GM23338 (cell line): Measurements from ENCODE around the gene TRIB2. TPM values are rescaled to one million over a fixed set of nuclear protein-coding genes. Genes with fewer than 3 reads are reported as not detected.

ENCODE experiments used
- ATAC-seq: fragments of 200-7000 bp; cut with Tn5 transposase; 3 replicates; pipeline ENCODE4 v1.9.1; 2020
- DNase-seq: peaks from one replicate; pipeline ENCODE4 v3.0.0-alpha.2; 2015; ENCODE audit warnings: low spot score
- H2AFZ ChIP-seq: fragments of 200-600 bp; sonication (generic); 2 replicates; pipeline ENCODE4 v1.8.0; 2016; ENCODE audit warnings: antibody characterized with exemption, mild to moderate bottlenecking, moderate library complexity
- H3F3A ChIP-seq: fragments of 200-600 bp; sonication (generic); replicated peaks from 2 replicates; pipeline ENCODE4 v1.8.0; 2017; ENCODE audit warnings: antibody characterized with exemption, mixed run types, low read depth
- H3K27ac ChIP-seq: fragments of 200-600 bp; sonication (generic); 2 replicates; pipeline ENCODE4 v1.6.1; 2016; ENCODE audit warnings: low read depth
- H3K27me3 ChIP-seq: fragments of 200-600 bp; sonication (generic); 2 replicates; pipeline ENCODE4 v1.8.0; 2016; ENCODE audit warnings: mild to moderate bottlenecking, mixed run types, moderate library complexity; ENCODE audit not compliant: insufficient read depth
- H3K36me3 ChIP-seq: fragments of 200-600 bp; sonication (generic); 2 replicates; pipeline ENCODE4 v1.8.0; 2016; ENCODE audit warnings: mild to moderate bottlenecking; ENCODE audit not compliant: insufficient read depth
- H3K4me1 ChIP-seq: fragments of 200-600 bp; sonication (generic); 2 replicates; pipeline ENCODE4 v1.8.0; 2016; ENCODE audit warnings: mild to moderate bottlenecking, moderate library complexity; ENCODE audit not compliant: insufficient read depth
- H3K4me2 ChIP-seq: fragments of 200-600 bp; sonication (generic); 2 replicates; pipeline ENCODE4 v1.7.1; 2017; ENCODE audit warnings: mixed run types
- H3K4me3 ChIP-seq: fragments of 200-600 bp; sonication (generic); 2 replicates; pipeline ENCODE4 v1.6.1; 2016; ENCODE audit warnings: mixed run types
- H3K79me2 ChIP-seq: fragments of 200-600 bp; sonication (generic); replicated peaks from 2 replicates; pipeline ENCODE4 v1.8.0; 2017; ENCODE audit warnings: mild to moderate bottlenecking; ENCODE audit not compliant: insufficient read depth
- H3K9me2 ChIP-seq: fragments of 200-600 bp; sonication (generic); 2 replicates; pipeline ENCODE4 v1.8.0; 2017; ENCODE audit not compliant: insufficient read depth
- H4K20me1 ChIP-seq: fragments of 200-600 bp; sonication (generic); replicated peaks from 2 replicates; pipeline ENCODE4 v1.8.0; 2017; ENCODE audit warnings: mild to moderate bottlenecking; ENCODE audit not compliant: insufficient read depth
- H3K27ac Mint-ChIP-seq: 2 replicates; pipeline ENCODE4 v1.8.0; 2020; ENCODE audit warnings: inconsistent platforms, mild to moderate bottlenecking, moderate library complexity, mixed read lengths
- H3K27me3 Mint-ChIP-seq: 3 replicates; pipeline ENCODE4 v1.8.0; 2022; ENCODE audit warnings: low read depth, mild to moderate bottlenecking, moderate library complexity, mixed read lengths, inconsistent platforms; ENCODE audit not compliant: insufficient read depth, poor library complexity
- H3K36me3 Mint-ChIP-seq: 3 replicates; pipeline ENCODE4 v1.8.0; 2021; ENCODE audit warnings: low read depth, mild to moderate bottlenecking, inconsistent platforms, moderate library complexity, mixed read lengths
- H3K4me1 Mint-ChIP-seq: 3 replicates; pipeline ENCODE4 v1.8.0; 2020; ENCODE audit warnings: mild to moderate bottlenecking, inconsistent platforms, mixed read lengths
- H3K4me3 Mint-ChIP-seq: 3 replicates; pipeline ENCODE4 v1.8.0; 2021; ENCODE audit warnings: moderate library complexity, mild to moderate bottlenecking, inconsistent platforms, mixed read lengths
- H3K9me3 Mint-ChIP-seq: 3 replicates; pipeline ENCODE4 v1.8.0; 2020; ENCODE audit warnings: moderate library complexity, mild to moderate bottlenecking, inconsistent platforms, mixed read lengths
- CREB1 ChIP-seq: fragments of 250-450 bp; sonication (Bioruptor Pico); IDR thresholded peaks from 2 replicates; pipeline ENCODE4 v1.5.0; 2020; ENCODE audit warnings: low read depth, mild to moderate bottlenecking, moderate library complexity
- EZH2 ChIP-seq: fragments of 200-600 bp; sonication (generic); IDR thresholded peaks from one replicate; pipeline ENCODE4 v1.8.0; 2017; ENCODE audit warnings: antibody characterized with exemption, mild to moderate bottlenecking, low read depth; ENCODE audit not compliant: unreplicated experiment
- EZH2phosphoT487 ChIP-seq: fragments of 200-600 bp; sonication (generic); IDR thresholded peaks from one replicate; pipeline ENCODE4 v1.8.1; 2018; ENCODE audit warnings: antibody characterized with exemption; ENCODE audit not compliant: unreplicated experiment
- JUNB ChIP-seq: IDR thresholded peaks from one replicate; pipeline ENCODE4 v1.6.1; 2016; ENCODE audit warnings: antibody characterized with exemption; ENCODE audit not compliant: unreplicated experiment
- NANOG ChIP-seq: IDR thresholded peaks from 2 replicates; pipeline ENCODE4 v1.6.1; 2016; ENCODE audit warnings: antibody characterized with exemption, borderline replicate concordance
- POLR2AphosphoS5 ChIP-seq: IDR thresholded peaks from 2 replicates; pipeline ENCODE4 v1.6.1; 2016; ENCODE audit warnings: antibody characterized with exemption, low read depth
- STAT1 ChIP-seq: IDR thresholded peaks from one replicate; pipeline ENCODE4 v1.6.1; 2016; ENCODE audit warnings: antibody characterized with exemption; ENCODE audit not compliant: unreplicated experiment
- ZNF114 ChIP-seq: fragments of 250-450 bp; sonication (Bioruptor Pico); IDR thresholded peaks from 2 replicates; pipeline ENCODE4 v1.5.0; 2020; ENCODE audit warnings: mild to moderate bottlenecking, moderate library complexity
- ZNF331 ChIP-seq: fragments of 250-450 bp; sonication (Bioruptor Pico); IDR thresholded peaks from 2 replicates; pipeline ENCODE4 v1.5.0; 2020; ENCODE audit warnings: low read depth, mild to moderate bottlenecking, moderate library complexity
- polyA plus RNA-seq: library from polyadenylated mRNA; unstranded; fragments of >200 nt; fragmentation: Nextera tagmentation; extraction: Ambion mirVana; gene quantifications from 2 replicates; pipeline ENCODE4 v1.2.1, GENCODE V29; 2016
- total RNA-seq: library from RNA; depleted of rRNA; stranded (reverse); fragments of >200 nt; shearing (Covaris generic); gene quantifications from 2 replicates; pipeline ENCODE4 v1.2.3, GENCODE V29; 2014
- TF ChIP-seq, protein P1 (sequence below): IDR thresholded peaks from 2 replicates; pipeline ENCODE4 v1.6.1; 2016; ENCODE audit warnings: antibody characterized with exemption
- TF ChIP-seq, protein P2 (sequence below), 2 experiments: fragments of 200-600 bp in 1 of 2; sonication (generic) in 1 of 2; conservative IDR thresholded peaks; 2 replicates each; pipeline versions ENCODE4 v1.5.1 to v1.6.1; 2016 to 2017; ENCODE audit warnings: antibody characterized with exemption in 2 of 2, low read depth in 2 of 2, mild to moderate bottlenecking in 2 of 2, moderate library complexity in 1 of 2
- TF ChIP-seq, protein P3 (sequence below): IDR thresholded peaks from one replicate; pipeline ENCODE4 v1.6.1; 2018; ENCODE audit warnings: antibody characterized with exemption; ENCODE audit not compliant: unreplicated experiment
- TF ChIP-seq, protein P4 (sequence below): fragments of 250-450 bp; sonication (Bioruptor Pico); IDR thresholded peaks from 2 replicates; pipeline ENCODE4 v1.5.0; 2020; ENCODE audit warnings: mild to moderate bottlenecking, moderate library complexity

TRIB2 gene
- total and polyA plus RNA-seq, 2 experiments from 2014 or later, result 40.3 to 109 TPM

DNA sequence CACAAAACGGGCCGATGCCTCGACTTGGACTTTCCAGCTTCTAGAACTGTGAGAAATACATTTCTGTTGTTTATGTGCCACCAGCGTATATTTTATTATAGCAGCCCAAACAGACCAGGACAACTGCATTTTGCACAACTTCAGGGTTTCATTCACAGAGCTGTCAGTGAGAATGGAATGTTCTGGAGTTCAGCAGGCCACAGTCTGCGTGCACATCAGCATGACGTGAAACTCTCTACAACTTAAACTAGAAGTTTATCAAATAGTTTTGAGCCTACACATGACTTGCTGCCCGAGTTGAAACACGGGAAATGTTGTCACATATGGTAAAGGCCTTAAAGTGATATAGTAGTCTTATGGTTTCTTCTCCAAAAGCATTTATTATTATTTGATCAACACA is 3.9 kb upstream of the TRIB2 start:
- ATAC-seq (no peak), DNase-seq (no peak)
- H3K9me2 ChIP-seq, result peaks cover 8% of the 10 kb centered on the region
- TF ChIP-seq, protein P1, sequence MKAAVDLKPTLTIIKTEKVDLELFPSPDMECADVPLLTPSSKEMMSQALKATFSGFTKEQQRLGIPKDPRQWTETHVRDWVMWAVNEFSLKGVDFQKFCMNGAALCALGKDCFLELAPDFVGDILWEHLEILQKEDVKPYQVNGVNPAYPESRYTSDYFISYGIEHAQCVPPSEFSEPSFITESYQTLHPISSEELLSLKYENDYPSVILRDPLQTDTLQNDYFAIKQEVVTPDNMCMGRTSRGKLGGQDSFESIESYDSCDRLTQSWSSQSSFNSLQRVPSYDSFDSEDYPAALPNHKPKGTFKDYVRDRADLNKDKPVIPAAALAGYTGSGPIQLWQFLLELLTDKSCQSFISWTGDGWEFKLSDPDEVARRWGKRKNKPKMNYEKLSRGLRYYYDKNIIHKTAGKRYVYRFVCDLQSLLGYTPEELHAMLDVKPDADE, result no peak
- TF ChIP-seq JUNB, result no peak
- TF ChIP-seq, protein P2, sequence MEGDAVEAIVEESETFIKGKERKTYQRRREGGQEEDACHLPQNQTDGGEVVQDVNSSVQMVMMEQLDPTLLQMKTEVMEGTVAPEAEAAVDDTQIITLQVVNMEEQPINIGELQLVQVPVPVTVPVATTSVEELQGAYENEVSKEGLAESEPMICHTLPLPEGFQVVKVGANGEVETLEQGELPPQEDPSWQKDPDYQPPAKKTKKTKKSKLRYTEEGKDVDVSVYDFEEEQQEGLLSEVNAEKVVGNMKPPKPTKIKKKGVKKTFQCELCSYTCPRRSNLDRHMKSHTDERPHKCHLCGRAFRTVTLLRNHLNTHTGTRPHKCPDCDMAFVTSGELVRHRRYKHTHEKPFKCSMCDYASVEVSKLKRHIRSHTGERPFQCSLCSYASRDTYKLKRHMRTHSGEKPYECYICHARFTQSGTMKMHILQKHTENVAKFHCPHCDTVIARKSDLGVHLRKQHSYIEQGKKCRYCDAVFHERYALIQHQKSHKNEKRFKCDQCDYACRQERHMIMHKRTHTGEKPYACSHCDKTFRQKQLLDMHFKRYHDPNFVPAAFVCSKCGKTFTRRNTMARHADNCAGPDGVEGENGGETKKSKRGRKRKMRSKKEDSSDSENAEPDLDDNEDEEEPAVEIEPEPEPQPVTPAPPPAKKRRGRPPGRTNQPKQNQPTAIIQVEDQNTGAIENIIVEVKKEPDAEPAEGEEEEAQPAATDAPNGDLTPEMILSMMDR (conservative IDR thresholded peaks at IDR 0.05; ENCODE audit: low read depth in 2 of 2), result no peak
- TF ChIP-seq POLR2AphosphoS5, result no peak
- no peak for TF ChIP-seq CREB1 (CRISPR knock-in tag)
- no peak for TF ChIP-seq EZH2
- TF ChIP-seq, protein P3, sequence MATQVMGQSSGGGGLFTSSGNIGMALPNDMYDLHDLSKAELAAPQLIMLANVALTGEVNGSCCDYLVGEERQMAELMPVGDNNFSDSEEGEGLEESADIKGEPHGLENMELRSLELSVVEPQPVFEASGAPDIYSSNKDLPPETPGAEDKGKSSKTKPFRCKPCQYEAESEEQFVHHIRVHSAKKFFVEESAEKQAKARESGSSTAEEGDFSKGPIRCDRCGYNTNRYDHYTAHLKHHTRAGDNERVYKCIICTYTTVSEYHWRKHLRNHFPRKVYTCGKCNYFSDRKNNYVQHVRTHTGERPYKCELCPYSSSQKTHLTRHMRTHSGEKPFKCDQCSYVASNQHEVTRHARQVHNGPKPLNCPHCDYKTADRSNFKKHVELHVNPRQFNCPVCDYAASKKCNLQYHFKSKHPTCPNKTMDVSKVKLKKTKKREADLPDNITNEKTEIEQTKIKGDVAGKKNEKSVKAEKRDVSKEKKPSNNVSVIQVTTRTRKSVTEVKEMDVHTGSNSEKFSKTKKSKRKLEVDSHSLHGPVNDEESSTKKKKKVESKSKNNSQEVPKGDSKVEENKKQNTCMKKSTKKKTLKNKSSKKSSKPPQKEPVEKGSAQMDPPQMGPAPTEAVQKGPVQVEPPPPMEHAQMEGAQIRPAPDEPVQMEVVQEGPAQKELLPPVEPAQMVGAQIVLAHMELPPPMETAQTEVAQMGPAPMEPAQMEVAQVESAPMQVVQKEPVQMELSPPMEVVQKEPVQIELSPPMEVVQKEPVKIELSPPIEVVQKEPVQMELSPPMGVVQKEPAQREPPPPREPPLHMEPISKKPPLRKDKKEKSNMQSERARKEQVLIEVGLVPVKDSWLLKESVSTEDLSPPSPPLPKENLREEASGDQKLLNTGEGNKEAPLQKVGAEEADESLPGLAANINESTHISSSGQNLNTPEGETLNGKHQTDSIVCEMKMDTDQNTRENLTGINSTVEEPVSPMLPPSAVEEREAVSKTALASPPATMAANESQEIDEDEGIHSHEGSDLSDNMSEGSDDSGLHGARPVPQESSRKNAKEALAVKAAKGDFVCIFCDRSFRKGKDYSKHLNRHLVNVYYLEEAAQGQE, result no peak
- TF ChIP-seq NANOG, result no peak
- TF ChIP-seq STAT1, result no peak
- no peak for TF ChIP-seq ZNF114 (CRISPR knock-in tag)
- no peak for TF ChIP-seq ZNF331
- TF ChIP-seq EZH2phosphoT487, result no peak
- TF ChIP-seq, protein P4, sequence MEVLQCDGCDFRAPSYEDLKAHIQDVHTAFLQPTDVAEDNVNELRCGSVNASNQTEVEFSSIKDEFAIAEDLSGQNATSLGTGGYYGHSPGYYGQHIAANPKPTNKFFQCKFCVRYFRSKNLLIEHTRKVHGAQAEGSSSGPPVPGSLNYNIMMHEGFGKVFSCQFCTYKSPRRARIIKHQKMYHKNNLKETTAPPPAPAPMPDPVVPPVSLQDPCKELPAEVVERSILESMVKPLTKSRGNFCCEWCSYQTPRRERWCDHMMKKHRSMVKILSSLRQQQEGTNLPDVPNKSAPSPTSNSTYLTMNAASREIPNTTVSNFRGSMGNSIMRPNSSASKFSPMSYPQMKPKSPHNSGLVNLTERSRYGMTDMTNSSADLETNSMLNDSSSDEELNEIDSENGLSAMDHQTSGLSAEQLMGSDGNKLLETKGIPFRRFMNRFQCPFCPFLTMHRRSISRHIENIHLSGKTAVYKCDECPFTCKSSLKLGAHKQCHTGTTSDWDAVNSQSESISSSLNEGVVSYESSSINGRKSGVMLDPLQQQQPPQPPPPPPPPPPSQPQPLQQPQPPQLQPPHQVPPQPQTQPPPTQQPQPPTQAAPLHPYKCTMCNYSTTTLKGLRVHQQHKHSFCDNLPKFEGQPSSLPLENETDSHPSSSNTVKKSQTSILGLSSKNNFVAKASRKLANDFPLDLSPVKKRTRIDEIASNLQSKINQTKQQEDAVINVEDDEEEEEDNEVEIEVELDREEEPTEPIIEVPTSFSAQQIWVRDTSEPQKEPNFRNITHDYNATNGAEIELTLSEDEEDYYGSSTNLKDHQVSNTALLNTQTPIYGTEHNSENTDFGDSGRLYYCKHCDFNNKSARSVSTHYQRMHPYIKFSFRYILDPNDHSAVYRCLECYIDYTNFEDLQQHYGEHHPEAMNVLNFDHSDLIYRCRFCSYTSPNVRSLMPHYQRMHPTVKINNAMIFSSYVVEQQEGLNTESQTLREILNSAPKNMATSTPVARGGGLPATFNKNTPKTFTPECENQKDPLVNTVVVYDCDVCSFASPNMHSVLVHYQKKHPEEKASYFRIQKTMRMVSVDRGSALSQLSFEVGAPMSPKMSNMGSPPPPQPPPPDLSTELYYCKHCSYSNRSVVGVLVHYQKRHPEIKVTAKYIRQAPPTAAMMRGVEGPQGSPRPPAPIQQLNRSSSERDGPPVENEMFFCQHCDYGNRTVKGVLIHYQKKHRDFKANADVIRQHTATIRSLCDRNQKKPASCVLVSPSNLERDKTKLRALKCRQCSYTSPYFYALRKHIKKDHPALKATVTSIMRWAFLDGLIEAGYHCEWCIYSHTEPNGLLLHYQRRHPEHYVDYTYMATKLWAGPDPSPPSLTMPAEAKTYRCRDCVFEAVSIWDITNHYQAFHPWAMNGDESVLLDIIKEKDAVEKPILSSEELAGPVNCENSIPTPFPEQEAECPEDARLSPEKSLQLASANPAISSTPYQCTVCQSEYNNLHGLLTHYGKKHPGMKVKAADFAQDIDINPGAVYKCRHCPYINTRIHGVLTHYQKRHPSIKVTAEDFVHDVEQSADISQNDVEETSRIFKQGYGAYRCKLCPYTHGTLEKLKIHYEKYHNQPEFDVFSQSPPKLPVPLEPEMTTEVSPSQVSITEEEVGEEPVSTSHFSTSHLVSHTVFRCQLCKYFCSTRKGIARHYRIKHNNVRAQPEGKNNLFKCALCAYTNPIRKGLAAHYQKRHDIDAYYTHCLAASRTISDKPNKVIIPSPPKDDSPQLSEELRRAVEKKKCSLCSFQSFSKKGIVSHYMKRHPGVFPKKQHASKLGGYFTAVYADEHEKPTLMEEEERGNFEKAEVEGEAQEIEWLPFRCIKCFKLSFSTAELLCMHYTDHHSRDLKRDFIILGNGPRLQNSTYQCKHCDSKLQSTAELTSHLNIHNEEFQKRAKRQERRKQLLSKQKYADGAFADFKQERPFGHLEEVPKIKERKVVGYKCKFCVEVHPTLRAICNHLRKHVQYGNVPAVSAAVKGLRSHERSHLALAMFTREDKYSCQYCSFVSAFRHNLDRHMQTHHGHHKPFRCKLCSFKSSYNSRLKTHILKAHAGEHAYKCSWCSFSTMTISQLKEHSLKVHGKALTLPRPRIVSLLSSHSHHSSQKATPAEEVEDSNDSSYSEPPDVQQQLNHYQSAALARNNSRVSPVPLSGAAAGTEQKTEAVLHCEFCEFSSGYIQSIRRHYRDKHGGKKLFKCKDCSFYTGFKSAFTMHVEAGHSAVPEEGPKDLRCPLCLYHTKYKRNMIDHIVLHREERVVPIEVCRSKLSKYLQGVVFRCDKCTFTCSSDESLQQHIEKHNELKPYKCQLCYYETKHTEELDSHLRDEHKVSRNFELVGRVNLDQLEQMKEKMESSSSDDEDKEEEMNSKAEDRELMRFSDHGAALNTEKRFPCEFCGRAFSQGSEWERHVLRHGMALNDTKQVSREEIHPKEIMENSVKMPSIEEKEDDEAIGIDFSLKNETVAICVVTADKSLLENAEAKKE (CRISPR knock-in tag), result no peak
- H4K20me1 ChIP-seq, result no peaks in the 10 kb centered on the region
- H3K27ac ChIP-seq, result no peak overlapping the region
- H3K27me3 Mint-ChIP-seq, result peaks cover 11% of the 10 kb centered on the region
- peaks cover under 1% of the 10 kb centered on the region; the same call in 1 of the 2 replicates for H3K79me2 ChIP-seq
- H3K4me3 Mint-ChIP-seq, result no peak overlapping the region
- peaks cover 18% of the 10 kb centered on the region for H3K4me1 Mint-ChIP-seq
- H3K4me3 ChIP-seq, result no peak overlapping the region
- H3F3A ChIP-seq, result no peaks in the 10 kb centered on the region
- peaks cover 3% of the 10 kb centered on the region; the same call in 2 of the 3 replicates for H3K9me3 Mint-ChIP-seq
- no peaks in the 10 kb centered on the region for H3K36me3 ChIP-seq
- H3K4me2 ChIP-seq, result no peak overlapping the region
- no peak overlapping the region for H3K27ac Mint-ChIP-seq
- H3K4me1 ChIP-seq, result peaks cover 16% of the 10 kb centered on the region
- no peaks in the 10 kb centered on the region; the same call in 1 of the 3 replicates for H3K36me3 Mint-ChIP-seq
- no peak overlapping the region for H2AFZ ChIP-seq
- H3K27me3 ChIP-seq, result peaks cover 4% of the 10 kb centered on the region; the same call in 1 of the 2 replicates
